SK-N-SH (cell line): ENCODE measurements around the gene CHST11. TPM values are rescaled to one million over a fixed set of nuclear protein-coding genes. Genes with fewer than 3 reads are reported as not detected.

ENCODE experiments used
- CTCF ChIA-PET: fragments of 300-600, 350-600 bp; formaldehyde crosslinking; extraction: SDS; loops from one replicate; lab custom pipeline; 2021; lab: Yijun Ruan, JAX
- POLR2A ChIA-PET: fragments of 350-600 bp; sonication (Branson Sonifier 250); formaldehyde crosslinking; extraction: SDS; loops from one replicate; lab custom pipeline; 2020; ENCODE audit warnings: antibody characterized with exemption, inconsistent platforms; lab: Yijun Ruan, JAX
- DNase-seq: peaks from one replicate; pipeline ENCODE4 v3.0.0; 2012
- H2AFZ ChIP-seq: fragments of 200-600 bp; sonication (generic); 2 replicates; pipeline ENCODE4 v1.8.1; 2016; ENCODE audit warnings: antibody characterized with exemption, mild to moderate bottlenecking, low read depth
- H3F3A ChIP-seq: fragments of 200-600 bp; sonication (generic); replicated peaks from 2 replicates; pipeline ENCODE3; 2016; ENCODE audit warnings: antibody characterized with exemption, mild to moderate bottlenecking; ENCODE audit not compliant: insufficient read depth
- H3K27ac ChIP-seq, 2 experiments: fragments of 200-500 bp in 1 of 2; fragments of 200-600 bp in 1 of 2; sonication (Bioruptor generic) in 1 of 2; sonication (generic), shearing (Covaris generic) in 1 of 2; 2 replicates each; pipeline versions ENCODE4 v1.5.1 to v1.6.1; 2014 to 2016; ENCODE audit warnings: low read depth in 2 of 2, inconsistent platforms in 1 of 2, low read length in 1 of 2, mild to moderate bottlenecking in 1 of 2, mixed read lengths in 1 of 2
- H3K27me3 ChIP-seq: fragments of 200-600 bp; sonication (generic), shearing (Covaris generic); 2 replicates; pipeline ENCODE4 v1.6.1; 2016; ENCODE audit warnings: mixed run types; ENCODE audit not compliant: insufficient read depth
- H3K36me3 ChIP-seq, 2 experiments: fragments of 200-500 bp in 1 of 2; fragments of 200-600 bp in 1 of 2; sonication (Bioruptor generic) in 1 of 2; sonication (generic) in 1 of 2; replicated peaks in 1 of 2; 2 replicates each; pipeline versions ENCODE3 to v1.5.1; 2014 to 2016; ENCODE audit warnings: low read length in 1 of 2, mild to moderate bottlenecking in 1 of 2; ENCODE audit not compliant: insufficient read depth in 2 of 2, control insufficient read depth in 1 of 2
- H3K4me1 ChIP-seq, 2 experiments: fragments of 200-500 bp in 1 of 2; fragments of 200-600 bp in 1 of 2; sonication (Bioruptor generic) in 1 of 2; sonication (generic), shearing (Covaris generic) in 1 of 2; 2 replicates each; pipeline versions ENCODE4 v1.5.1 to v1.6.1; 2014 to 2016; ENCODE audit warnings: low read depth in 1 of 2, low read length in 1 of 2, mixed run types in 1 of 2; ENCODE audit not compliant: insufficient read depth in 2 of 2, control insufficient read depth in 1 of 2
- H3K4me2 ChIP-seq: fragments of 200-600 bp; sonication (generic), shearing (Covaris generic); 2 replicates; pipeline ENCODE4 v1.6.1; 2017; ENCODE audit warnings: mixed run types
- H3K4me3 ChIP-seq, 2 experiments: fragments of 200-500 bp in 1 of 2; fragments of 200-600 bp in 1 of 2; sonication (Bioruptor generic) in 1 of 2; sonication (generic), shearing (Covaris generic) in 1 of 2; 2 replicates each; pipeline versions ENCODE4 v1.5.1 to v1.8.1; 2014 to 2016; ENCODE audit warnings: low read depth in 2 of 2, inconsistent platforms in 1 of 2, low read length in 1 of 2, mild to moderate bottlenecking in 1 of 2, mixed read lengths in 1 of 2, moderate library complexity in 1 of 2
- H3K79me2 ChIP-seq: fragments of 200-600 bp; sonication (generic); 2 replicates; pipeline ENCODE4 v1.8.1; 2017; ENCODE audit warnings: mild to moderate bottlenecking; ENCODE audit not compliant: insufficient read depth
- H3K9ac ChIP-seq: fragments of 200-600 bp; sonication (generic); 2 replicates; pipeline ENCODE4 v1.6.1; 2017; ENCODE audit warnings: mixed run types
- H3K9me2 ChIP-seq: fragments of 200-600 bp; sonication (generic); 2 replicates; pipeline ENCODE4 v1.6.1; 2017; ENCODE audit warnings: mixed run types
- H3K9me3 ChIP-seq: fragments of 200-600 bp; sonication (generic); 2 replicates; pipeline ENCODE4 v1.6.1; 2017; ENCODE audit warnings: mixed run types, mild to moderate bottlenecking, moderate library complexity
- H4K20me1 ChIP-seq: fragments of 200-600 bp; sonication (generic); 2 replicates; pipeline ENCODE4 v1.6.1; 2017; ENCODE audit warnings: mild to moderate bottlenecking, mixed run types; ENCODE audit not compliant: insufficient read depth
- CTCF ChIP-seq: fragments of 200-600 bp; sonication (generic); IDR thresholded peaks from 2 replicates; pipeline ENCODE4 v1.6.1; 2017; ENCODE audit warnings: antibody characterized with exemption, mild to moderate bottlenecking, moderate library complexity
- GABPA ChIP-seq: IDR thresholded peaks from 2 replicates; pipeline ENCODE4 v1.4.0; 2012; ENCODE audit warnings: low read depth, mild to moderate bottlenecking
- IRF3 ChIP-seq: fragments of 150-350 bp; IDR thresholded peaks from 2 replicates; pipeline ENCODE4 v1.6.1; 2016; ENCODE audit warnings: mild to moderate bottlenecking, low read depth, low read length
- MAX ChIP-seq: IDR thresholded peaks from 2 replicates; pipeline ENCODE4 v1.4.0; 2012; ENCODE audit warnings: low read depth
- RXRA ChIP-seq: IDR thresholded peaks from 2 replicates; pipeline ENCODE4 v1.4.0; 2012; ENCODE audit warnings: low read depth, mild to moderate bottlenecking, borderline replicate concordance
- TEAD4 ChIP-seq: IDR thresholded peaks from 2 replicates; pipeline ENCODE4 v1.4.0; 2012; ENCODE audit warnings: mild to moderate bottlenecking, borderline replicate concordance; ENCODE audit not compliant: insufficient read depth
- USF1 ChIP-seq: IDR thresholded peaks from 2 replicates; pipeline ENCODE4 v1.4.0; 2012; ENCODE audit warnings: low read depth, borderline replicate concordance
- USF2 ChIP-seq: fragments of 150-350 bp; IDR thresholded peaks from 2 replicates; pipeline ENCODE4 v1.6.1; 2017; ENCODE audit warnings: antibody characterized with exemption, low read length, low read depth, borderline replicate concordance
- WGBS: methylation state at CpG from one replicate; pipeline ENCODE4 v1.1.6; 2017; ENCODE audit warnings: low lambda C conversion rate; 5-methylcytosine and 5-hydroxymethylcytosine counted together
- polyA plus RNA-seq, 3 experiments: library from polyadenylated mRNA; depleted of rRNA; stranded (reverse); fragments of >200 nt; gene quantifications; 2 replicates each; pipeline ENCODE4 v1.2.3, GENCODE V29; 2012

CHST11 gene
- polyA plus RNA-seq, 1 of the 3 experiments (the other 2 are of a cell fraction), result 18.6 TPM

GRCh38 chr12:104769144-104769561, 312.4 kb downstream of the CHST11 start (continued):
- TF ChIP-seq CTCF (no peak), USF1 (no peak), IRF3 (no peak), GABPA (no peak), TEAD4 (no peak), USF2 (no peak)
- TF ChIP-seq, all 33 proteins: peak for 0

GRCh38 chr12:104772336-104772735, 315.6 kb downstream of the CHST11 start:
- POLR2A ChIA-PET, result no interaction called here
- Histone ChIP-seq H3K9me3 (peaks cover 24% of the 10 kb centered on the region), H3K4me2 (no peak overlapping the region), H3K79me2 (no peaks in the 10 kb centered on the region; the same call in 1 of the 2 replicates), H3K36me3 (peaks cover 0 to 8% of the 10 kb centered on the region in 2 experiments), H3K27me3 (no peaks in the 10 kb centered on the region), H2AFZ (no peak overlapping the region), H3K4me3 (no peak overlapping the region)
- WGBS, result 71% methylated on average over 1 of the region's 1 CpG
- no peak for DNase-seq
- no peak for TF ChIP-seq CTCF
- TF ChIP-seq MAX, result no peak
- no peak for TF ChIP-seq RXRA
- TF ChIP-seq, all 33 proteins: peak for 0
- no peak overlapping the region for H3K27ac ChIP-seq
- CTCF ChIA-PET, result interaction anchor here (3.5 kb wide), 1 partner anchor 18 kb away, joined by 13 read pairs; no protein-coding TSS in a partner anchor
- no peaks in the 10 kb centered on the region for H3K9me2 ChIP-seq
- no peaks in the 10 kb centered on the region for H3F3A ChIP-seq
- H4K20me1 ChIP-seq, result no peaks in the 10 kb centered on the region
- H3K4me1 ChIP-seq, result no peaks in the 10 kb centered on the region
- no peak overlapping the region for H3K9ac ChIP-seq
